ENCODE data around the gene ATP6V0D1.

Gene ATP6V0D1

GRCh38 chr16:67404740-67405226, 76.2 kb downstream of the ATP6V0D1 start:
- ATAC-seq, result no peak

- ATAC-seq, result no peak
Measured at GRCh38 chr16:67403976-67404555, 76.9 kb downstream of the ATP6V0D1 start.

- ATAC-seq, result no peak
Measured at GRCh38 chr16:67400901-67401300, 80.1 kb downstream of the ATP6V0D1 start.

- no peak for ATAC-seq
Measured at GRCh38 chr16:67399749-67400704, 80.9 kb downstream of the ATP6V0D1 start.

GRCh38 chr16:67399218-67399733, 81.7 kb downstream of the ATP6V0D1 start:
- peak; percentile 75 to 76 for ATAC-seq

GRCh38 chr16:67398546-67399217, 82.3 kb downstream of the ATP6V0D1 start:
- no peak for ATAC-seq

GRCh38 chr16:67397812-67398545, 83.0 kb downstream of the ATP6V0D1 start:
- ATAC-seq, result no peak

GRCh38 chr16:67397036-67397801, 83.7 kb downstream of the ATP6V0D1 start:
- ATAC-seq, result no peak

GRCh38 chr16:67396159-67397035, 84.6 kb downstream of the ATP6V0D1 start:
- no peak for ATAC-seq

- no peak for ATAC-seq
Measured at GRCh38 chr16:67395458-67396158, 85.3 kb downstream of the ATP6V0D1 start.

- no peak for ATAC-seq
Measured at GRCh38 chr16:67395105-67395457, 85.9 kb downstream of the ATP6V0D1 start.

- ATAC-seq, result no peak
Measured at GRCh38 chr16:67394155-67395104, 86.5 kb downstream of the ATP6V0D1 start.

GRCh38 chr16:67393788-67394154, 87.2 kb downstream of the ATP6V0D1 start:
- ATAC-seq, result no peak

GRCh38 chr16:67393111-67393787, 87.7 kb downstream of the ATP6V0D1 start, which contains the start of gene TPPP3:
Gene TPPP3, minus strand, starts transcription at chr16:67393498. Its CDS starts 2,387 bp downstream, at chr16:67391111.
- peak in 1 of 2 donors; percentile 57 for ATAC-seq

GRCh38 chr16:67392301-67393059, 88.5 kb downstream of the ATP6V0D1 start:
- no peak for ATAC-seq

- no peak for ATAC-seq
Measured at GRCh38 chr16:67391424-67392300, 89.3 kb downstream of the ATP6V0D1 start.
